ENCODE measurements around the gene FOXI2. TPM values are rescaled to one million over a fixed set of nuclear protein-coding genes. Genes with fewer than 3 reads are reported as not detected.

Gene FOXI2
- total RNA-seq, result not detected
- long read RNA-seq, result 0 reads

GRCh38 chr10:127736915-127737562 lies at the start of gene FOXI2:
Gene FOXI2, plus strand, starts transcription at chr10:127737185. Its CDS starts 89 bp downstream, at chr10:127737274.
- TF ChIP-seq CTCF (IDR thresholded peaks at IDR 0.05), result no peak
- intact Hi-C loops (cut with DNase I), result no loop called here
- Histone ChIP-seq H3K4me1 (no peaks in the 10 kb centered on the region), H3K36me3 (no peaks in the 10 kb centered on the region), H3K4me3 (no peak within 1 kb of the TSS), H3K27ac (no peak within 1 kb of the TSS), H3K9me3 (no peaks in the 10 kb centered on the region), H3K27me3 (peaks cover 68% of the 10 kb centered on the region)
- DNase-seq (no peak), ATAC-seq (peak; percentile 4)

- ATAC-seq (peak; percentile 89), DNase-seq (no peak)
- Histone ChIP-seq H3K36me3 (no peaks in the 10 kb centered on the region), H3K4me1 (no peaks in the 10 kb centered on the region), H3K4me3 (no peak overlapping the region), H3K9me3 (no peaks in the 10 kb centered on the region), H3K27ac (no peak overlapping the region), H3K27me3 (no peaks in the 10 kb centered on the region)
- intact Hi-C loops (cut with DNase I), result no loop called here
- TF ChIP-seq CTCF (IDR thresholded peaks at IDR 0.05), result no peak
Observed at GRCh38 chr10:127687548-127687947, 49.4 kb upstream of the FOXI2 start.

- H3K27me3 ChIP-seq, result no peaks in the 10 kb centered on the region
- DNase-seq (no peak), ATAC-seq (no peak)
- H3K4me1 ChIP-seq, result no peaks in the 10 kb centered on the region
- no peak overlapping the region for H3K27ac ChIP-seq
- intact Hi-C loops (cut with DNase I), result no loop called here
- no peaks in the 10 kb centered on the region for H3K36me3 ChIP-seq
- TF ChIP-seq CTCF (IDR thresholded peaks at IDR 0.05), result no peak
- H3K9me3 ChIP-seq, result no peaks in the 10 kb centered on the region
- H3K4me3 ChIP-seq, result no peak overlapping the region
Observed at GRCh38 chr10:127690176-127690835, 46.7 kb upstream of the FOXI2 start.

GRCh38 chr10:127694580-127695193 lies 42.3 kb upstream of the FOXI2 start:
- peak; percentile 84 for DNase-seq
- peak; percentile 92 for ATAC-seq
- H3K27me3 ChIP-seq, result no peaks in the 10 kb centered on the region
- H3K9me3 ChIP-seq, result no peaks in the 10 kb centered on the region
- no peak overlapping the region for H3K4me3 ChIP-seq
- intact Hi-C loops (cut with DNase I), result no loop called here
- no peaks in the 10 kb centered on the region for H3K36me3 ChIP-seq
- no peaks in the 10 kb centered on the region for H3K4me1 ChIP-seq
- peak; percentile 59 for TF ChIP-seq CTCF (IDR thresholded peaks at IDR 0.05)
- no peak overlapping the region for H3K27ac ChIP-seq

GRCh38 chr10:127695431-127695830 lies 41.6 kb upstream of the FOXI2 start:
- H3K9me3 ChIP-seq, result no peaks in the 10 kb centered on the region
- DNase-seq, result no peak
- H3K27me3 ChIP-seq, result no peaks in the 10 kb centered on the region
- no peak for ATAC-seq
- intact Hi-C loops (cut with DNase I), result no loop called here
- no peak for TF ChIP-seq CTCF (IDR thresholded peaks at IDR 0.05)
- H3K36me3 ChIP-seq, result no peaks in the 10 kb centered on the region
- no peak overlapping the region for H3K27ac ChIP-seq
- no peak overlapping the region for H3K4me3 ChIP-seq
- no peaks in the 10 kb centered on the region for H3K4me1 ChIP-seq
